A673 (cell line): ENCODE data around the gene PHB1. TPM values are rescaled to one million over a fixed set of nuclear protein-coding genes. Genes with fewer than 3 reads are reported as not detected.

ENCODE experiments used
- BruUV-seq: library from RNA; stranded (reverse); fragments of 400-500 nt; replicated peaks from 2 replicates; lab custom pipeline; 2021; lab: Mats Ljungman, UMichigan
- CTCF ChIA-PET: fragments of 300-600 bp; sonication (Branson Sonifier 250); formaldehyde crosslinking; loops from one replicate; lab custom pipeline; 2022; ENCODE audit warnings: antibody characterized with exemption; lab: Charles Lee
- POLR2A ChIA-PET: fragments of 300-600 bp; sonication (Branson Sonifier 250); formaldehyde crosslinking; loops from one replicate; lab custom pipeline; 2022; ENCODE audit warnings: antibody characterized with exemption; ENCODE audit not compliant: low non-redundant PET; lab: Charles Lee
- DNase-seq: peaks from one replicate; pipeline ENCODE4 v3.0.0-alpha.2; 2015; ENCODE audit warnings: low spot score
- H3K27ac ChIP-seq: fragments of 200-600 bp; sonication (generic); 2 replicates; pipeline ENCODE4 v1.5.1; 2016; ENCODE audit warnings: mixed run types, low read depth, mild to moderate bottlenecking, mixed read lengths, antibody characterized with exemption, low read length; ENCODE audit not compliant: poor library complexity, severe bottlenecking
- H3K27me3 ChIP-seq: fragments of 200-600 bp; sonication (generic); replicated peaks from 2 replicates; pipeline ENCODE4 v1.6.1; 2017; ENCODE audit warnings: mixed run types, low read depth, mild to moderate bottlenecking, mixed read lengths, antibody characterized with exemption, low read length; ENCODE audit not compliant: insufficient read depth, poor library complexity
- H3K36me3 ChIP-seq: fragments of 200-600 bp; sonication (generic); 2 replicates; pipeline ENCODE4 v1.6.1; 2016; ENCODE audit warnings: mixed run types, mild to moderate bottlenecking, mixed read lengths, antibody characterized with exemption, low read length; ENCODE audit not compliant: insufficient read depth, poor library complexity, severe bottlenecking
- H3K4me1 ChIP-seq: fragments of 200-600 bp; sonication (generic); 2 replicates; pipeline ENCODE4 v1.6.1; 2017; ENCODE audit warnings: mixed run types, mild to moderate bottlenecking, mixed read lengths, antibody characterized with exemption, low read length; ENCODE audit not compliant: insufficient read depth, poor library complexity, severe bottlenecking
- H3K4me3 ChIP-seq: fragments of 200-600 bp; sonication (generic); 2 replicates; pipeline ENCODE4 v1.5.1; 2016; ENCODE audit warnings: low read depth, mixed run types, mild to moderate bottlenecking, mixed read lengths, low read length; ENCODE audit not compliant: poor library complexity, severe bottlenecking
- H3K9me3 ChIP-seq: fragments of 200-600 bp; sonication (generic); 2 replicates; pipeline ENCODE4 v1.6.1; 2016; ENCODE audit warnings: mixed run types, low read depth, mild to moderate bottlenecking, mixed read lengths, antibody characterized with exemption, low read length; ENCODE audit not compliant: poor library complexity, severe bottlenecking
- EZH2 ChIP-seq: fragments of 200-600 bp; sonication (generic); IDR thresholded peaks from 2 replicates; pipeline ENCODE4 v1.6.1; 2017; ENCODE audit warnings: borderline replicate concordance, low read depth, mild to moderate bottlenecking, mixed read lengths, antibody characterized with exemption, low read length; ENCODE audit not compliant: poor library complexity, severe bottlenecking
- intact Hi-C: fragments of 100-400 bp; cut with micrococcal nuclease; formaldehyde crosslinking; loops from one replicate; pipeline ENCODE4 v1.10.0; 2022; ENCODE audit not compliant: unreplicated experiment
- total RNA-seq: library from RNA; stranded (reverse); gene quantifications from 2 replicates; pipeline ENCODE4 v1.2.3, GENCODE V29; 2021
- TF ChIP-seq, protein P1 (sequence below): fragments of 300-800, 200-600 bp; sonication (generic); conservative IDR thresholded peaks from 2 replicates; pipeline ENCODE4 v1.5.1; 2017; ENCODE audit warnings: low read depth, mild to moderate bottlenecking, antibody characterized with exemption, low read length, moderate library complexity, mixed read lengths

Gene PHB1
- total RNA-seq, 1 experiment from 2014 or later = 451 TPM

DNA sequence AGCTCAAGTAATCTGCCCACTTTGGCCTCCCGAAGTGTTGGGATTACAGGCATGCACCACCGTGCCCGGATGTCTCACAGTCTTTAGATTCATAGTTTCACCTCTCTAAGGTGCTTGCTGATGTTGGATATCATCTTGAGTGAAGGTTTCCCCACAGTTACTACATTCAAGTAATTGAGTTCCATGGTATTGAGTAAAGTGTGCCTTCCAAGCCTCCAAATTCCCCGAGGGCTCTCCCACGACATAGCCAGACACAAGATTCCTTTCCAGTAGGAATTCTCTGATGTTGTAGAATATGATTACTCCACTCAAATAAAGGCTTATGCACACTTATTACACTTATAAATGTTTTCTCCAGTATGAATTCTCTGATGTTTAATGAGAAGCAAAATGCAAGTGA, 36.4 kb downstream of the PHB1 start:
- Histone ChIP-seq H3K4me3 (no peak overlapping the region), H3K4me1 (no peaks in the 10 kb centered on the region), H3K36me3 (no peaks in the 10 kb centered on the region), H3K9me3 (no peaks in the 10 kb centered on the region), H3K27me3 (no peaks in the 10 kb centered on the region), H3K27ac (no peak overlapping the region)
- ChIA-PET POLR2A (no interaction called here), CTCF (no interaction called here)
- intact Hi-C loops = no loop called here
- BruUV-seq = no TSS peak
- DNase-seq = no peak
- TF ChIP-seq, protein P1, sequence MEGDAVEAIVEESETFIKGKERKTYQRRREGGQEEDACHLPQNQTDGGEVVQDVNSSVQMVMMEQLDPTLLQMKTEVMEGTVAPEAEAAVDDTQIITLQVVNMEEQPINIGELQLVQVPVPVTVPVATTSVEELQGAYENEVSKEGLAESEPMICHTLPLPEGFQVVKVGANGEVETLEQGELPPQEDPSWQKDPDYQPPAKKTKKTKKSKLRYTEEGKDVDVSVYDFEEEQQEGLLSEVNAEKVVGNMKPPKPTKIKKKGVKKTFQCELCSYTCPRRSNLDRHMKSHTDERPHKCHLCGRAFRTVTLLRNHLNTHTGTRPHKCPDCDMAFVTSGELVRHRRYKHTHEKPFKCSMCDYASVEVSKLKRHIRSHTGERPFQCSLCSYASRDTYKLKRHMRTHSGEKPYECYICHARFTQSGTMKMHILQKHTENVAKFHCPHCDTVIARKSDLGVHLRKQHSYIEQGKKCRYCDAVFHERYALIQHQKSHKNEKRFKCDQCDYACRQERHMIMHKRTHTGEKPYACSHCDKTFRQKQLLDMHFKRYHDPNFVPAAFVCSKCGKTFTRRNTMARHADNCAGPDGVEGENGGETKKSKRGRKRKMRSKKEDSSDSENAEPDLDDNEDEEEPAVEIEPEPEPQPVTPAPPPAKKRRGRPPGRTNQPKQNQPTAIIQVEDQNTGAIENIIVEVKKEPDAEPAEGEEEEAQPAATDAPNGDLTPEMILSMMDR = no peak

DNA sequence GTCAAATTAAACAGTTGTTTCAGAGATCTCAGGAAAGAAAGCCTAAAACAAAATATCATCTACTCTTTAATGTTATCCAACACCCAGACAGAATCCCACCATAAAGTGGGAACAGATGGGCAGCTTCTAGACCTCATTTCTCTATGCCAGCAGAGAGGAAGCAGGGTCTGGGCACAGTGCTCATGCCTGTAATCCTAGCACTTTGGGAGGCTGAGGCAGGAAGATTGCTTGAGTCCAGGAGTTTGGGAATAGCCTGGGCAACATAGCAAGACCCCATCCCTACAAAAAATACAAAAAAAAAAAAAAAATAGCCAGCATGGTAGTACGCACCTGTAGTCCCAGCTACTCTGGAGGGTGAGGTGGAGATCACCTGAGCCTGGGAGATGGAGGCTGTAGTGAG, 39.1 kb downstream of the PHB1 start:
- H3K36me3 ChIP-seq = no peaks in the 10 kb centered on the region
- CTCF ChIA-PET = no interaction called here
- POLR2A ChIA-PET = no interaction called here
- BruUV-seq = no TSS peak
- DNase-seq = no peak
- H3K27ac ChIP-seq = no peak overlapping the region
- no peak overlapping the region for H3K4me3 ChIP-seq
- no peaks in the 10 kb centered on the region for H3K9me3 ChIP-seq
- TF ChIP-seq EZH2 = no peak
- TF ChIP-seq, protein P1 = no peak
- intact Hi-C loops = no loop called here
- H3K27me3 ChIP-seq = no peaks in the 10 kb centered on the region
- H3K4me1 ChIP-seq = no peaks in the 10 kb centered on the region

DNA sequence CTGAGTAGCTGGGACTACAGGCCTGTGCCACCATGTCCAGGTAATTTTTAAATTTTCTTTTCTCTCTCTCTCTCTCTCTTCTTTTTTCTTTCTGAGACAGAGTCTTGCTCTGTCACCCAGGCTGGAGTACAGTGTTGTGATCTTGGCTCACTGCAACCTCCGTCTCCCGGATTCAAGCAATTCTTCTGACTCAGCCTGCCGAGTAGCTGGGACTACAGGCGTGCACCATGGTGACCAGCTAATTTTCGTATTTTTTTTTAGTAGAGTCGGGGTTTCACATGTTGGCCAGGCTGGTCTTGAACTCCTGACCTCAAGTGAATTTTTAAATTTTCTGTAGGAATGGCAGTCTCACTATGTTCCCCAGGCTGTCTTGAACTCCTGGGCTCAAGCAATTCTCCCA, 41.6 kb downstream of the PHB1 start:
- ChIA-PET CTCF (no interaction called here), POLR2A (no interaction called here)
- Histone ChIP-seq H3K9me3 (no peaks in the 10 kb centered on the region), H3K36me3 (no peaks in the 10 kb centered on the region), H3K4me1 (no peaks in the 10 kb centered on the region), H3K27ac (no peak overlapping the region), H3K27me3 (no peaks in the 10 kb centered on the region), H3K4me3 (no peak overlapping the region)
- intact Hi-C loops = no loop called here
- no peak for DNase-seq
- BruUV-seq = no TSS peak
- no peak for TF ChIP-seq EZH2
- TF ChIP-seq, protein P1 = no peak
